Testis (tissue), 3 donors: ENCODE data around the gene PPCS. TPM values are rescaled to one million over a fixed set of nuclear protein-coding genes. Genes with fewer than 3 reads are reported as not detected.

Source experiments
- DNase-seq: peaks from one replicate; pipeline ENCODE4 v3.0.0-alpha.2; 2019
- H3K27ac ChIP-seq, 2 donors: fragments of 200-600 bp; sonication (generic); one replicate each; pipeline ENCODE4 v1.5.1; 2019
- H3K27me3 ChIP-seq: fragments of 200-600 bp; sonication (generic); one replicate; pipeline ENCODE4 v1.5.1; 2019
- H3K36me3 ChIP-seq: fragments of 200-600 bp; sonication (generic); one replicate; pipeline ENCODE4 v1.5.1; 2017; ENCODE audit warnings: low read depth; ENCODE audit errors: missing control alignments
- H3K4me1 ChIP-seq: fragments of 200-600 bp; sonication (generic); one replicate; pipeline ENCODE4 v1.5.1; 2019
- H3K4me3 ChIP-seq, 2 donors: fragments of 200-600 bp; sonication (generic); one replicate each; pipeline ENCODE4 v1.5.1; 2017 to 2019
- H3K9me3 ChIP-seq: fragments of 200-600 bp; sonication (generic); one replicate; pipeline ENCODE4 v1.5.1; 2017
- CTCF ChIP-seq, 3 experiments: fragments of 450-650 bp in 2 of 3; fragments of 200-600 bp in 1 of 3; sonication (generic) in 1 of 3; IDR thresholded peaks; one replicate each; pipeline ENCODE4 v1.5.1; 2016 to 2019; ENCODE audit warnings: antibody characterized with exemption in 3 of 3, mild to moderate bottlenecking in 2 of 3, moderate library complexity in 1 of 3
- POLR2A ChIP-seq: fragments of 450-650 bp; IDR thresholded peaks from one replicate; pipeline ENCODE4 v1.6.1; 2017; ENCODE audit warnings: antibody characterized with exemption, mild to moderate bottlenecking, moderate library complexity
- WGBS, 2 donors: methylation state at CpG; one replicate each; pipeline ENCODE4 v1.1.5; 2018; 5-methylcytosine and 5-hydroxymethylcytosine counted together
- intact Hi-C: fragments of 100-400 bp; cut with DNase I; formaldehyde crosslinking; loops from one replicate; pipeline ENCODE4 v1.15.1; 2023; ENCODE audit warnings: low total_unique reads
- polyA plus RNA-seq: library from polyadenylated mRNA; stranded (reverse); fragments of 350-450 nt; fragmentation: Illumina TruSeq; extraction: RNeasy Lipid Tissue Mini Kit (QIAGEN cat#74804); gene quantifications from one replicate; pipeline ENCODE4 v1.2.3, GENCODE V29; 2014; ENCODE audit warnings: low read depth, low replicate concordance; ENCODE audit not compliant: insufficient read depth
- total RNA-seq, 2 donors: library from RNA; depleted of rRNA; stranded (reverse); fragments of >200 nt; gene quantifications; one replicate each; pipeline ENCODE4 v1.2.3, GENCODE V29; 2016

Gene PPCS
- total and polyA plus RNA-seq, 3 donors from 2014 or later, result 44.9 to 72.9 (median 56.7) TPM

GRCh38 chr1:42449256-42449655, 7.1 kb upstream of the PPCS start:
- H3K9me3 ChIP-seq, result no peaks in the 10 kb centered on the region
- TF ChIP-seq CTCF (IDR thresholded peaks at IDR 0.05) (no peak), POLR2A (no peak)

GRCh38 chr1:42450061-42450460, 6.3 kb upstream of the PPCS start:
- no peaks in the 10 kb centered on the region for H3K27me3 ChIP-seq
- H3K4me3 ChIP-seq, result no peak overlapping the region
- H3K4me1 ChIP-seq, result no peaks in the 10 kb centered on the region
- 74 to 82% methylated on average over 1 of the region's 1 CpG for WGBS, 2 donors
- no peak for DNase-seq
- no peak for TF ChIP-seq POLR2A
- no peak for TF ChIP-seq CTCF (IDR thresholded peaks at IDR 0.05)
- H3K27ac ChIP-seq, result no peak overlapping the region
- no peaks in the 10 kb centered on the region for H3K36me3 ChIP-seq
- intact Hi-C loops, result no loop called here
- no peaks in the 10 kb centered on the region for H3K9me3 ChIP-seq

More at GRCh38 chr1:42449256-42449655, 7.1 kb upstream of the PPCS start:
- intact Hi-C loops, result no loop called here
- Histone ChIP-seq H3K36me3 (no peaks in the 10 kb centered on the region), H3K27me3 (no peaks in the 10 kb centered on the region), H3K4me1 (no peaks in the 10 kb centered on the region), H3K4me3 (no peak overlapping the region), H3K27ac (no peak overlapping the region)
- DNase-seq, result no peak

- Histone ChIP-seq H3K36me3 (no peaks in the 10 kb centered on the region), H3K4me3 (no peak overlapping the region), H3K9me3 (no peaks in the 10 kb centered on the region), H3K4me1 (peaks cover 4% of the 10 kb centered on the region), H3K27ac (no peak overlapping the region), H3K27me3 (no peaks in the 10 kb centered on the region)
- no peak for DNase-seq
- TF ChIP-seq POLR2A (no peak), CTCF (IDR thresholded peaks at IDR 0.05) (no peak)
- intact Hi-C loops, result no loop called here
- whole genome bisulfite sequencing, 2 donors, result 73 to 82% methylated on average over 4 of the region's 4 CpGs
Measured at GRCh38 chr1:42453386-42453785, 3.0 kb upstream of the PPCS start.

GRCh38 chr1:42454403-42454802, 1.9 kb upstream of the PPCS start:
- DNase-seq, result no peak
- H3K4me3 ChIP-seq, result no peak overlapping the region
- H3K9me3 ChIP-seq, result no peaks in the 10 kb centered on the region
- no peak for TF ChIP-seq CTCF (IDR thresholded peaks at IDR 0.05)
- no peak for TF ChIP-seq POLR2A
- peaks cover 4% of the 10 kb centered on the region for H3K4me1 ChIP-seq
- H3K27ac ChIP-seq, result no peak overlapping the region
- H3K27me3 ChIP-seq, result no peaks in the 10 kb centered on the region
- intact Hi-C loops, result no loop called here
- 63 to 79% methylated on average over 5 of the region's 5 CpGs for WGBS, 2 donors
- H3K36me3 ChIP-seq, result no peaks in the 10 kb centered on the region

GRCh38 chr1:42456754-42457089, 379 bp downstream of the PPCS start:
- DNase-seq, result peak; percentile 65
- Histone ChIP-seq H3K36me3 (no peaks in the 10 kb centered on the region), H3K27ac (peak overlapping the region; percentile 83 to 93), H3K27me3 (no peaks in the 10 kb centered on the region), H3K4me1 (peaks cover 4% of the 10 kb centered on the region), H3K4me3 (peak overlapping the region; percentile 87 to 90), H3K9me3 (no peaks in the 10 kb centered on the region)
- TF ChIP-seq POLR2A (no peak), CTCF (IDR thresholded peaks at IDR 0.05) (no peak)
- intact Hi-C loops, result no loop called here
- 0% methylated on average over 9 to 23 of the region's 23 CpGs for WGBS, 2 donors
